ENCODE measurements around the gene LINC00632.

LINC00632 gene

GRCh38 chrX:140701480-140701879, 8.1 kb upstream of the LINC00632 start:
- no peaks in the 10 kb centered on the region for H3K27me3 ChIP-seq (ENCODE audit: low read length)

DNA sequence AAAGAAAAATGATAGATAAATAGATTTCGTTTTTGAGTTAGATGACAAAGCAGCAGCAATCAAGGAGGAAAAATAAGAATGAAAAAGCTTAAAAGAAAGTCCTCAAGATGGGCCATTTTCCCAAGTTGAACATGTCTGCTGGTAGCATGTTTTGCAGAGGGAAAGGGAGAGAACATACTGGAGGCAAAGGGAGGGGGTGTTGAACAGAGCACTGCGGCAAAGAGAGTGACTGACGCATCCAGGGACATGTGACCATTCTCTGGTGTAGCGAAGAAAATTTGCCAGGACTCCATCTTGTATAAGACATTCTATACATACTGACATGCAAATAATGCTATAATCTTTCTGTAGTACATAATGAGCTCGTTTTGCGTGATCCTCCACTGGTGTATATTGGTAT, 1.2 kb downstream of the LINC00632 start:
- H3F3A ChIP-seq (ENCODE audit: insufficient read depth) = no peaks in the 10 kb centered on the region
- no peak overlapping the region for H3K27ac ChIP-seq (ENCODE audit: low read depth, low read length)
- H3K4me3 ChIP-seq (ENCODE audit: insufficient read depth, low read length, poor library complexity, severe bottlenecking) = no peak overlapping the region
- no peaks in the 10 kb centered on the region for H3K27me3 ChIP-seq (ENCODE audit: low read length)
- H3K4me2 ChIP-seq (ENCODE audit: low read depth, low read length, poor library complexity, severe bottlenecking) = no peak overlapping the region
- TF ChIP-seq EZH2phosphoT487 (conservative IDR thresholded peaks at IDR 0.05; ENCODE audit: low read length) (no peak), CTCF (IDR thresholded peaks at IDR 0.05; ENCODE audit: insufficient read depth, low read length, poor library complexity, severe bottlenecking) (no peak)
- no peaks in the 10 kb centered on the region for H3K9me2 ChIP-seq (replicated peaks; ENCODE audit: insufficient read depth, low read length)
- no peak overlapping the region for H3K9ac ChIP-seq (ENCODE audit: low read length)
- H3K9me3 ChIP-seq (ENCODE audit: insufficient read depth, low read length) = no peaks in the 10 kb centered on the region
- H3K79me2 ChIP-seq (ENCODE audit: insufficient read depth, low read length) = no peaks in the 10 kb centered on the region
- no peak overlapping the region for H2AFZ ChIP-seq (ENCODE audit: low read depth, low read length, severe bottlenecking)
- H4K20me1 ChIP-seq (ENCODE audit: low read depth, low read length) = no peaks in the 10 kb centered on the region
- no peaks in the 10 kb centered on the region for H3K36me3 ChIP-seq (ENCODE audit: low read length)

More at GRCh38 chrX:140701480-140701879, 8.1 kb upstream of the LINC00632 start:
- Histone ChIP-seq H3F3A (ENCODE audit: insufficient read depth) (no peaks in the 10 kb centered on the region), H3K9me2 (replicated peaks; ENCODE audit: insufficient read depth, low read length) (no peaks in the 10 kb centered on the region), H3K4me3 (ENCODE audit: insufficient read depth, low read length, poor library complexity, severe bottlenecking) (no peak overlapping the region), H3K36me3 (ENCODE audit: low read length) (no peaks in the 10 kb centered on the region), H4K20me1 (ENCODE audit: low read depth, low read length) (no peaks in the 10 kb centered on the region), H2AFZ (ENCODE audit: low read depth, low read length, severe bottlenecking) (no peak overlapping the region), H3K4me2 (ENCODE audit: low read depth, low read length, poor library complexity, severe bottlenecking) (no peak overlapping the region), H3K79me2 (ENCODE audit: insufficient read depth, low read length) (no peaks in the 10 kb centered on the region), H3K9ac (ENCODE audit: low read length) (no peak overlapping the region), H3K27ac (ENCODE audit: low read depth, low read length) (no peak overlapping the region), H3K9me3 (ENCODE audit: insufficient read depth, low read length) (no peaks in the 10 kb centered on the region)
- TF ChIP-seq EZH2phosphoT487 (conservative IDR thresholded peaks at IDR 0.05; ENCODE audit: low read length) = no peak
- no peak for TF ChIP-seq CTCF (IDR thresholded peaks at IDR 0.05; ENCODE audit: insufficient read depth, low read length, poor library complexity, severe bottlenecking)

GRCh38 chrX:140711894-140712293, 2.3 kb downstream of the LINC00632 start:
- H3K27ac ChIP-seq (ENCODE audit: low read depth, low read length) = no peak overlapping the region
- H3K27me3 ChIP-seq (ENCODE audit: low read length) = no peaks in the 10 kb centered on the region
- no peaks in the 10 kb centered on the region for H3K9me3 ChIP-seq (ENCODE audit: insufficient read depth, low read length)
- H2AFZ ChIP-seq (ENCODE audit: low read depth, low read length, severe bottlenecking) = no peak overlapping the region
- H3K79me2 ChIP-seq (ENCODE audit: insufficient read depth, low read length) = no peaks in the 10 kb centered on the region
- H4K20me1 ChIP-seq (ENCODE audit: low read depth, low read length) = no peaks in the 10 kb centered on the region
- no peaks in the 10 kb centered on the region for H3K36me3 ChIP-seq (ENCODE audit: low read length)
- H3K9ac ChIP-seq (ENCODE audit: low read length) = no peak overlapping the region
- no peak overlapping the region for H3K4me2 ChIP-seq (ENCODE audit: low read depth, low read length, poor library complexity, severe bottlenecking)
- H3F3A ChIP-seq (ENCODE audit: insufficient read depth) = no peaks in the 10 kb centered on the region
- no peak overlapping the region for H3K4me3 ChIP-seq (ENCODE audit: insufficient read depth, low read length, poor library complexity, severe bottlenecking)
- no peak for TF ChIP-seq EZH2phosphoT487 (conservative IDR thresholded peaks at IDR 0.05; ENCODE audit: low read length)
- TF ChIP-seq CTCF (IDR thresholded peaks at IDR 0.05; ENCODE audit: insufficient read depth, low read length, poor library complexity, severe bottlenecking) = no peak
- no peaks in the 10 kb centered on the region for H3K9me2 ChIP-seq (replicated peaks; ENCODE audit: insufficient read depth, low read length)
